Choroid plexus epithelial cell (primary cell): Measurements from ENCODE around the gene MT1H.

Experiments
- DNase-seq: peaks from one replicate; pipeline ENCODE4 v3.0.0-alpha.2; 2010; ENCODE audit warnings: low read depth
- H3K4me3 ChIP-seq: 2 replicates; pipeline ENCODE4 v1.5.1; 2011; ENCODE audit warnings: low read depth, mild to moderate bottlenecking, control low read depth, low read length, moderate library complexity
- TF ChIP-seq, protein P1 (sequence below): conservative IDR thresholded peaks from 2 replicates; pipeline ENCODE4 v1.5.1; 2011; ENCODE audit warnings: low read depth, mild to moderate bottlenecking, control low read depth, inconsistent platforms, low read length, moderate library complexity

MT1H gene

DNA sequence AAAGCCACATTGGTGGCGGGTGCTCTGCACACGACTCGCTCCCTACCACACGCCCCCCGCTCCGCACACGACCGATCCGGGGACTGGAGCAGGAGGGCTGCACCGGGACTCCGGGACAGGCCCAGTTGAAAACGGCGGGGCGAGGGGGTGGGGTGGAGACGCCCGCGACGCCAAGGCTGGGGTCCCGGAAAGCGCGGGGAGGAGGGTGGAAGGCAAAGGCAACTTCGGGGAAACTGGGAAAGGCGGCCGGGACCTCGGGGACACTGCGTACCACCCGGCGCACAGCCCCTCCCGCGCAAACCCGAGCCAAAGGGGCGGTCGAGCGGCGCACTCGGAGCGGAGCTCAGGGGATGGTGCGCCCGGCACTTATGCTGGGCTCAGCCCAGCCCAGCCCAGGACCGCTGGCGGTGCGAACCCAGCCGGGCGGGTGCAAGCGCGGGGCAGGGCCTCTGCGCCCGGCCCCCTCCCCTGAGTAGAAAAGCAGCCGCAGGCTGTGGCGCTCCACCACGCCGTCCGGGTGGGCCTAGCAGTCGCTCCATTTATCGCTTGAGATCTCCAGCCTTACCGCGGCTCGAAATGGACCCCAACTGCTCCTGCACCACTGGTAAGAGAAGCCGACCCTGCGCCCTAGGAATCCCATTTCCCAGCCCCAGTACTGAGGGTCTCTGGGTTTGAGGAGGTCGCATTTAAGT lies 37.3 kb upstream of the MT1H start, which contains the start of gene MT1M:
Gene MT1M (plus strand): TSS at position 504 of the 692 bp plus-strand sequence. CDS start 73 bp downstream, at position 577.
- DNase-seq: no peak
- TF ChIP-seq, protein P1, sequence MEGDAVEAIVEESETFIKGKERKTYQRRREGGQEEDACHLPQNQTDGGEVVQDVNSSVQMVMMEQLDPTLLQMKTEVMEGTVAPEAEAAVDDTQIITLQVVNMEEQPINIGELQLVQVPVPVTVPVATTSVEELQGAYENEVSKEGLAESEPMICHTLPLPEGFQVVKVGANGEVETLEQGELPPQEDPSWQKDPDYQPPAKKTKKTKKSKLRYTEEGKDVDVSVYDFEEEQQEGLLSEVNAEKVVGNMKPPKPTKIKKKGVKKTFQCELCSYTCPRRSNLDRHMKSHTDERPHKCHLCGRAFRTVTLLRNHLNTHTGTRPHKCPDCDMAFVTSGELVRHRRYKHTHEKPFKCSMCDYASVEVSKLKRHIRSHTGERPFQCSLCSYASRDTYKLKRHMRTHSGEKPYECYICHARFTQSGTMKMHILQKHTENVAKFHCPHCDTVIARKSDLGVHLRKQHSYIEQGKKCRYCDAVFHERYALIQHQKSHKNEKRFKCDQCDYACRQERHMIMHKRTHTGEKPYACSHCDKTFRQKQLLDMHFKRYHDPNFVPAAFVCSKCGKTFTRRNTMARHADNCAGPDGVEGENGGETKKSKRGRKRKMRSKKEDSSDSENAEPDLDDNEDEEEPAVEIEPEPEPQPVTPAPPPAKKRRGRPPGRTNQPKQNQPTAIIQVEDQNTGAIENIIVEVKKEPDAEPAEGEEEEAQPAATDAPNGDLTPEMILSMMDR: no peak
- H3K4me3 ChIP-seq: peak within 1 kb of the TSS; percentile 53

DNA sequence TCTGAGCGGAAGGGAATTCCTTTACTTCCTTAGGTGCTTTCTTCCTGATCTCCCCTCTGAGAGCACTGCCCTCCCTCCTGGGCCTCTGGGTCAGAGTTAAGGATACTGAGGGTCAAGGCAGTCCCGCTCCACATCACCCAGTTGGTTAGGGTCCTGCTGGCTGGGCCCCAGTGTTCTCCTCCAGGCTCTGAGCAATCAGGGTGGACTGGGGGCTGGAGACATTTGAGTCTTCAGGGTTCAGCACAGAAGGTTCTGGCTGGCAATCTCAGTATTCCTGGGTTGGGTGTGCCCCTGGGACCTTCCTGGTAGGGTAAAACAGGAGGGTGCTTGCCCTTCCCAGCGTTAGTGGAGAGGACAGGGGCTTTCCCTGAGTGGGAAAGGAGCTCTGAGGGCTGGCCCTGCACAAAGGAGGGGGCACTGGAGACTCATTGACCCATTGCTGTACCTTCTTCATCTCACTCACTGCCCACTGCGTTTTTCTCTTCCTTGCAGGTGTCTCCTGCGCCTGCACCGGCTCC lies 36.7 kb upstream of the MT1H start:
- DNase-seq: no peak
- TF ChIP-seq, protein P1: no peak
- H3K4me3 ChIP-seq: peak overlapping the region; percentile 53

DNA sequence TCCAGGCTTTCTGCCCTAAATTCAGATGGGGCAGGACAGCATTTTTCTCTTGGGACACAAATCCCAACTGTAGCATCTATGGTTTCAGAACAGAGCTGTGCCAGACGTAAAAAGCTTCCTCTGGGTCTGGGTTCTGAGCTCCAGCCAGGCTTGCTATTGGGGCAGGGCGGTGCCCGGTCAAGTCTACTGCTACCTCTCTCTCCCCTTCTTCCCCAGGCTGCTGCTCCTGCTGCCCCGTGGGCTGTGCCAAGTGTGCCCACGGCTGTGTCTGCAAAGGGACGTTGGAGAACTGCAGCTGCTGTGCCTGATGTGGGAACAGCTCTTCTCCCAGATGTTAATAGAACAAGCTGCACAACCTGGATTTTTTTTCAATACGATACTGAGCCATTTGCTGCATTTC lies 36.1 kb upstream of the MT1H start:
- H3K4me3 ChIP-seq: no peak overlapping the region
- no peak for DNase-seq
- TF ChIP-seq, protein P1: no peak

DNA sequence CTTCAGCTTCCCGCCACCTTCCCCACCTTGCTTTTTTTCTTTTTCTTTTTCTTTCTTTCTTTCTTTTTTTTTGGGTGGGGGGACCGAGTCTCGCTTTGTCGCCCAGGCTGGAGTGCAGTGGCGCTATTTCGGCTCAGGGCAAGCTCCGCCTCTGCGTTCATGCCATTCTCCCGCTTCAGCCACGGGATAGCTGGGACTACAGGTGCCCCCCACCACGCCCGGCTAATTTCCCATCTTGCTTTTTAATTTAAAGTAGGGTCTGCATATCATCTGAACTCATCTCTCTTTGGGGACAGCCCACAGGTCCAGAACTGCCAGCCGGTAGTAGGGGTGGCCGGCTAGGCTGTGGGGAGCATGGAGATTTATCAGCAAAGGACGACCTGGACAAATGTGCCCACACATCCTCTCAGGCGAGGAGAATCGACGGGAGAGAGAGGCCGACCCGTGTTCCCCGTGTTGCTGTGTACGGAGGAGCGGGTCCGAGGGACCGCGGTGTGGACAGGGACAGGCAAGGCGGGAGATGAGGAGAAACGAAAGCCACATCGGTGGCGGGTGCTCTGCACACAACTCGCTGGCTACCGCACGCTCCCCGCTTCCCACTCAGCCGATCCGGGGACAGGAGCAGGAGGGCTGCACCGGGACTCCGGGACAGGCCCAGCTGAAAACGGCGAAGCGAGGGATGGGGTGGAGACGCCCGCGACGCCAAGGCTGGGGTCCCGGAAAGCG lies 34.7 kb upstream of the MT1H start:
- peak overlapping the region; percentile 45 for H3K4me3 ChIP-seq
- DNase-seq: no peak
- TF ChIP-seq, protein P1: no peak

DNA sequence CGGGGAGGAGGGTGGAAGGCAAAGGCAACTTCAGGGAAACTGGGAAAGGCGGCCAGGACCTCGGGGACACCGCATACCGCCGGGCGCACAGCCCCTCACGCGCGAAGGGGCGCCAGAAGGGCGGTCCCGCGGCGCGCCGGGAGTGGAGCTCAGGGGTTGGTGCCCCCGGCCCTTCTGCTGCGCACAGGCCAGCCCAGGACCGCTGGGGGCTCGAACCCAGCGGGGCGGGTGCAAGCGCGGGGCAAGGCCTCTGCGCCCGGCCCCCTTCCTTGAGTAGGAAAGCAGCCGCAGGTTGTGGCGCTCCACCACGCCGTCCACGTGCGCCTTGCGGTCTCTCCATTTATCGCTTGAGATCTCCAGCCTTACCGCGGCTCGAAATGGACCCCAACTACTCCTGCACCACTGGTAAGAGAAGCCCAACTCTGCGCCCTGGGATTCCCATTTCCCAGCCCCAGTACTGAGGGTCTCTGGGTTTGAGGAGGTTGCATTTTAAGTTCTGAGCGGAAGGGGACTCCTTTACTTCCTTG lies 34.1 kb upstream of the MT1H start:
- TF ChIP-seq, protein P1: no peak
- H3K4me3 ChIP-seq: peak overlapping the region; percentile 45
- no peak for DNase-seq

DNA sequence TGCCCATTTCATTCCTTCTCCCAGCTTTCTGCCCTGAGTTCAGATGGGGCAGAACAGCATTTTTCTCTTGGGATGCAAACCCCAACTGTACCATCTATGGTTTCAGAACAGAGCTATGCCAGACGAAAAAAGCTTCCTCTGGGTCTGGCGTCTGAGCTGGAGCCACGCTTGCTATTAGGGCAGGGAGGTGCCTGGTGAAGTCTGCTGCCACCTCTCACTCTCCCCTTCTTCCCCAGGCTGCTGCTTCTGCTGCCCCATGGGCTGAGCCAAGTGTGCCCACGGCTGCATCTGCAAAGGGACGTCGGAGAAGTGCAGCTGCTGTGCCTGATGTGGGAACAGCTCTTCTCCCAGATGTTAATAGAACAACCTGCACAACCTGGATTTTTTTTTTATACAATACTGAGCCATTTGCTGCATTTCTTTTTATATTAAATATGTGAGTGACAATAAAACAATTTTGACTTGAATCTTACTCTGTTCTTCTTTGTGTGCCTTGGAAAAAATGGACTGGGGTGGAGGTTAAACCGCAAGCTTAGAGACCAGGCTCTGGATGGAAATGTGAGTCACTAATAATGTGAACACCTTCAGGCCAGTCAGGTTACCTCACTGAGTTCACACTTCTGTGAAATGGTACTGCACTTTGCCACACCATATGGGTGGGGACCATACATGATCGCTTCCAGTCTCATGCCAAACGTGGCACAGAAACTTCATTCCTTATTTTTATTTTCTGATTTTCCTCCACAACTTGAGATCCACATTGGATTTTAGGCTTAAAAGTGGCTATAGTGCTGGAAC lies 32.8 kb upstream of the MT1H start:
- TF ChIP-seq, protein P1: no peak
- no peak overlapping the region for H3K4me3 ChIP-seq
- no peak for DNase-seq
